Kidney (tissue), 22 donors: Measurements from ENCODE around the gene GABRB2. TPM values are rescaled to one million over a fixed set of nuclear protein-coding genes. Genes with fewer than 3 reads are reported as not detected.
A peak's percentile ranks its signal among the peaks of the same experiment; 100 is the strongest.

Source experiments
- DNase-seq, 5 donors: peaks; one replicate each; pipeline ENCODE4 v3.0.0-alpha.2; 2013 to 2020
- FAIRE-seq: peaks from 2 replicates; lab custom pipeline; 2012; peaks lifted over from hg19 to GRCh38; lab: Jason Lieb, UNC
- H3K27ac ChIP-seq, 2 donors: one replicate each; pipeline ENCODE4 v1.7.0; 2013; ENCODE audit warnings: low read depth in 2 of 2, low read length in 2 of 2, inconsistent platforms in 1 of 2
- H3K27me3 ChIP-seq: one replicate; pipeline ENCODE4 v1.7.1; 2013; ENCODE audit warnings: low read length, inconsistent platforms; ENCODE audit not compliant: control insufficient read depth, insufficient read depth
- H3K36me3 ChIP-seq, 3 donors: one replicate each; pipeline versions ENCODE4 v1.7.0 to v1.7.1; 2013; ENCODE audit warnings: low read length in 3 of 3, control low read depth in 1 of 3, inconsistent platforms in 1 of 3; ENCODE audit not compliant: insufficient read depth in 3 of 3, control insufficient read depth in 2 of 3
- H3K4me1 ChIP-seq, 3 donors: one replicate each; pipeline versions ENCODE4 v1.7.0 to v1.7.1; 2013; ENCODE audit warnings: low read length in 3 of 3, inconsistent platforms in 1 of 3, low read depth in 1 of 3; ENCODE audit not compliant: control insufficient read depth in 2 of 3, insufficient read depth in 2 of 3
- H3K4me3 ChIP-seq, 3 donors: one replicate each; pipeline versions ENCODE4 v1.7.0 to v1.8.1; 2013; ENCODE audit warnings: low read length in 3 of 3, control low read depth in 1 of 3, inconsistent platforms in 1 of 3
- H3K9ac ChIP-seq, 3 donors: one replicate each; pipeline versions ENCODE4 v1.7.0 to v1.7.1; 2013; ENCODE audit warnings: low read length in 3 of 3, control low read depth in 1 of 3, inconsistent platforms in 1 of 3
- H3K9me3 ChIP-seq, 3 donors: one replicate each; pipeline versions ENCODE4 v1.7.0 to v1.7.1; 2013; ENCODE audit warnings: low read length in 3 of 3, control low read depth in 1 of 3, inconsistent platforms in 1 of 3; ENCODE audit not compliant: control insufficient read depth in 2 of 3, insufficient read depth in 1 of 3
- CTCF ChIP-seq: IDR thresholded peaks from 3 replicates; pipeline ENCODE4 v1.5.1; 2012; ENCODE audit warnings: mild to moderate bottlenecking, moderate library complexity, borderline replicate concordance; ENCODE audit not compliant: insufficient read depth; ENCODE audit errors: extremely low read depth
- intact Hi-C: fragments of 100-400 bp; cut with DNase I; formaldehyde crosslinking; loops from one replicate; pipeline ENCODE4 v1.11.1; 2022
- long read RNA-seq, 10 donors: library from polyadenylated mRNA in 1 of 10; unstranded in 1 of 10; transcript quantifications; one replicate each; pipeline ENCODE4 v2.0.0 and lab custom pipeline, GENCODE V29; 2021 to 2026
- polyA plus RNA-seq: library from polyadenylated mRNA; stranded (reverse); fragments of 350-450 nt; fragmentation: Illumina TruSeq; extraction: RNeasy Lipid Tissue Mini Kit (QIAGEN cat#74804); gene quantifications from one replicate; pipeline ENCODE4 v1.2.3, GENCODE V29; 2014; ENCODE audit warnings: low read depth, low replicate concordance; ENCODE audit not compliant: insufficient read depth
- total RNA-seq: library from RNA; stranded (reverse); fragmentation: NEBNext Ultra II Directional; extraction: Animal tissue kit (Norgen Biotek cat#: 25700); gene quantifications from one replicate; pipeline ENCODE4 v1.2.1, GENCODE V29; 2021
- donor health status: control.
- donor health status: control.
- donor health status: control.
- donor health status: control.
- donor health status: control.
- donor health status: DM: yes; HTN: yes; CAD: no.
- donor health status: Normal renal cell carcinoma (clear cell type).

The GABRB2 gene
- total RNA-seq (4.4 TPM), polyA plus RNA-seq (0.90 TPM)
- long read RNA-seq, donor 1, result 0 reads
- long read RNA-seq, donor 2, result 0 reads
- long read RNA-seq, donor 3, result 0 reads
- long read RNA-seq, donor 4, result 0 reads
- long read RNA-seq, donor 5, result 0 reads
- long read RNA-seq, donor 6, result 0 reads
- long read RNA-seq, donor 7, partial matches to known transcripts, result 1 of 3 reads
- long read RNA-seq, donor 7, other reads (novel, unspliced or antisense), result 2 of 3 reads
- long read RNA-seq, donor 8, result 0 reads
- long read RNA-seq, donor 9, partial matches to known transcripts, result 0 of 1 reads
- long read RNA-seq, donor 9, other reads (novel, unspliced or antisense), result 0 of 1 reads
- long read RNA-seq, donor 10, result 0 reads

GRCh38 chr5:161546470-161547301, at the start of gene GABRB2:
Gene GABRB2, minus strand, starts transcription at chr5:161546725. Its CDS starts 82 bp downstream, at chr5:161546643.
- no peak for FAIRE-seq
- no peak within 1 kb of the TSS for H3K27ac ChIP-seq
- peak within 1 kb of the TSS in 1 of 3 donors; percentile 16 for H3K9ac ChIP-seq
- no peak for TF ChIP-seq CTCF
- no peaks in the 10 kb centered on the region for H3K9me3 ChIP-seq
- peak; percentile 78 to 88 (median 82) for DNase-seq
- H3K36me3 ChIP-seq, result no peaks in the 10 kb centered on the region
- intact Hi-C loops, result no loop called here
- H3K4me1 ChIP-seq, result peaks cover 0 to 6% (median 0%) of the 10 kb centered on the region in 3 donors
- H3K4me3 ChIP-seq, result peak within 1 kb of the TSS; percentile 52 to 77 (median 66)
- H3K27me3 ChIP-seq, result peaks cover 12% of the 10 kb centered on the region

GRCh38 chr5:161585798-161586197, 39.3 kb upstream of the GABRB2 start:
- intact Hi-C loops, result no loop called here
- H3K4me1 ChIP-seq, result no peaks in the 10 kb centered on the region
- DNase-seq, result no peak
- H3K9ac ChIP-seq, result no peak overlapping the region
- no peak overlapping the region for H3K4me3 ChIP-seq
- no peak for TF ChIP-seq CTCF
- no peaks in the 10 kb centered on the region for H3K27me3 ChIP-seq
- no peak overlapping the region for H3K27ac ChIP-seq
- no peaks in the 10 kb centered on the region for H3K9me3 ChIP-seq
- FAIRE-seq, result no peak
- no peaks in the 10 kb centered on the region for H3K36me3 ChIP-seq

- no peak overlapping the region for H3K4me3 ChIP-seq
- TF ChIP-seq CTCF, result no peak
- H3K4me1 ChIP-seq, result no peaks in the 10 kb centered on the region
- no peaks in the 10 kb centered on the region for H3K9me3 ChIP-seq
- intact Hi-C loops, result no loop called here
- peak; percentile 23 for FAIRE-seq
- no peaks in the 10 kb centered on the region for H3K27me3 ChIP-seq
- H3K27ac ChIP-seq, result no peak overlapping the region
- no peak overlapping the region for H3K9ac ChIP-seq
- H3K36me3 ChIP-seq, result no peaks in the 10 kb centered on the region
- no peak for DNase-seq
These were observed 34.1 kb upstream of the GABRB2 start for GRCh38 chr5:161580621-161581020.
